RWPE1 (cell line): ENCODE data around the gene MATR3.

Experiments
- CTCF ChIA-PET: fragments of 350-600 bp; sonication (Branson Sonifier 250); formaldehyde crosslinking; extraction: SDS; loops from one replicate; lab custom pipeline; 2021; lab: Yijun Ruan, JAX
- POLR2A ChIA-PET: fragments of 400-600 bp; formaldehyde crosslinking; extraction: SDS; loops from one replicate; lab custom pipeline; 2020; ENCODE audit warnings: antibody characterized with exemption; ENCODE audit not compliant: low non-redundant PET; lab: Yijun Ruan, JAX
- DNase-seq: peaks from one replicate; pipeline ENCODE4 v3.0.0; 2012; ENCODE audit warnings: low spot score
- H3K27ac ChIP-seq: fragments of 450-650 bp; 2 replicates; pipeline ENCODE4 v1.5.1; 2017
- TF ChIP-seq, protein P1 (sequence below): fragments of 450-650 bp; conservative IDR thresholded peaks from 2 replicates; pipeline ENCODE4 v1.5.1; 2017; ENCODE audit warnings: low read depth, mild to moderate bottlenecking

The MATR3 gene

DNA sequence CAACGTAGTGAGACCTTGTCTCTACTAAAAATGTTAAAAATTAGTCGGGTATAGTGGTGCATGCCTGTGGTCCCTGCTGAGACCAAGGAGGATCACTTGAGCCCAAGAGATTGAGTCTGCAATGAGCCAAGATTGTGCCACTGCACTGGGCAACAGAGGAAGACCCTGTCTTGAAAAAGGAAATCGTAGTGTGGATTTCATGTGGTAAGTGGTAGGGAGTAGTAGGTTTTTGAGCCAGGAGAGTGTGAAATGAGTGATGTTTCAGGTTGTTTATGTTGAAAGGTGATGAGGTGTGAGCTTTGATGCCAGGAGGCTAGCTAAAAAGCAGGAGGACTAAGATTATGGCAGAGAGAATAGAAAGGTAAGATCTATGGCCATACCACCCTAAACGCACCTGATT, 5.9 kb downstream of the MATR3 start:
- CTCF ChIA-PET: interaction anchor here (0.6 to 0.7 kb wide), 2 partner anchors 482 to 541 kb away, joined by 3 read pairs; no protein-coding TSS in a partner anchor

GRCh38 chr5:139301808-139302499, 8.4 kb downstream of the MATR3 start:
- CTCF ChIA-PET: no interaction called here
- TF ChIP-seq, protein P1, sequence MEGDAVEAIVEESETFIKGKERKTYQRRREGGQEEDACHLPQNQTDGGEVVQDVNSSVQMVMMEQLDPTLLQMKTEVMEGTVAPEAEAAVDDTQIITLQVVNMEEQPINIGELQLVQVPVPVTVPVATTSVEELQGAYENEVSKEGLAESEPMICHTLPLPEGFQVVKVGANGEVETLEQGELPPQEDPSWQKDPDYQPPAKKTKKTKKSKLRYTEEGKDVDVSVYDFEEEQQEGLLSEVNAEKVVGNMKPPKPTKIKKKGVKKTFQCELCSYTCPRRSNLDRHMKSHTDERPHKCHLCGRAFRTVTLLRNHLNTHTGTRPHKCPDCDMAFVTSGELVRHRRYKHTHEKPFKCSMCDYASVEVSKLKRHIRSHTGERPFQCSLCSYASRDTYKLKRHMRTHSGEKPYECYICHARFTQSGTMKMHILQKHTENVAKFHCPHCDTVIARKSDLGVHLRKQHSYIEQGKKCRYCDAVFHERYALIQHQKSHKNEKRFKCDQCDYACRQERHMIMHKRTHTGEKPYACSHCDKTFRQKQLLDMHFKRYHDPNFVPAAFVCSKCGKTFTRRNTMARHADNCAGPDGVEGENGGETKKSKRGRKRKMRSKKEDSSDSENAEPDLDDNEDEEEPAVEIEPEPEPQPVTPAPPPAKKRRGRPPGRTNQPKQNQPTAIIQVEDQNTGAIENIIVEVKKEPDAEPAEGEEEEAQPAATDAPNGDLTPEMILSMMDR: no peak
- no peak for DNase-seq
- POLR2A ChIA-PET: no interaction called here
- H3K27ac ChIP-seq: no peak overlapping the region

More for the DNA sequence above, 5.9 kb downstream of the MATR3 start:
- TF ChIP-seq, protein P1: no peak
- no peak for DNase-seq
- no peak overlapping the region for H3K27ac ChIP-seq
- POLR2A ChIA-PET: no interaction called here

DNA sequence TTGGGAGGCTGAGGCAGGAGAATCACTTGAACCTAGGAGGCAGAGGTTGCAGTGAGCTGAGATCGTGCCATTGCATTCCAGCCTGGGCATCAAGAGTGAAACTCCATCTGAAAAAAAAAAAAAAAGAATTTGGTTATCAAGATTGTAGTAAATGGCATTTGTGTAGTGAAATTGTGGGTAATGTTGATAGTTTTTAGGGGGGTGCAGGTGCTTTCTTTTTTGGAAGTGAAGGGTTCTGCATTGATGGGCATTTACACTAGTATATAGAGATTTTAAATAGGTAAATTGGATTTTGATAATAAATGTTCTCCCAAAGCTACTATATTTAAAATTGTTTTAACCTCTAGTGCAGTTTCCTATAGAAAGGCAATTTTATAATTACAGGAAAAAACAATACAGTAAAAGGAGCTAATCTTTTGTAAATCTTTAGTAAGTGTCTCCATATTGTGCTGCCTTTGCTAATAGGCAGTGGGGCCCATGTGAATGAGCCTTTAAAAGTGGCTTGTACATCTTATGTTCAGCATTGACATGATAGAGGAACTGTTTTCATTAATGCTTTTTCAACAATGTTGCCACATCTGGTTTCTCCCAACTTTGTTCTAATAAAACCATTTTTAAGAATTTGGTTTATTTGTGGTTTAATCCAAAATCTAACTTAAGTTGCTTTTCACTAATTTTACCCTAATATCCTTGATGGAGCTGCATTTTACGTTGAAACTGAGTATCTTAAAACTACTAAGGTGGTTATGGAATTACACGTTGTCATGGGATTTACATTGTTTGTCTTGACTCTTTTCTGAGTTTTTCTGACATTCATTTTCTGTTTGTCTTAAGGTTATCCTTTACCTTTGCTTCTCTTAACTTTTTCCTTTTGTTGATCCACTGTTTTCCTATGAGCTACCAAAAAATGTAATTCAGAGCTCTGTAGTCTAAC, 11.1 kb downstream of the MATR3 start:
- no peak overlapping the region for H3K27ac ChIP-seq
- POLR2A ChIA-PET: interaction anchor here (0.7 to 1.1 kb wide), 2 partner anchors 11 kb away, joined by 3 to 5 read pairs; partner anchors contain the start of gene MATR3
- no peak for DNase-seq
- TF ChIP-seq, protein P1: no peak
- CTCF ChIA-PET: interaction anchor here (0.7 to 1.1 kb wide), 3 partner anchors 17 to 145 kb away, joined by 3 to 9 read pairs (median 3); no protein-coding TSS in a partner anchor

GRCh38 chr5:139306197-139306596, 12.7 kb downstream of the MATR3 start:
- ChIA-PET CTCF (interaction anchor here (1.0 kb wide), 1 partner anchor 97 kb away, joined by 3 read pairs; no protein-coding TSS in a partner anchor), POLR2A (interaction anchor here (0.9 kb wide), 1 partner anchor 13 kb away, joined by 3 read pairs; the partner anchor contains the start of gene MATR3)
- DNase-seq: no peak
- H3K27ac ChIP-seq: no peak overlapping the region
- TF ChIP-seq, protein P1: no peak

- DNase-seq: no peak
- TF ChIP-seq, protein P1: no peak
- CTCF ChIA-PET: interaction anchor here (0.6 to 1.1 kb wide), 4 partner anchors 9 to 1358 kb away, joined by 3 to 6 read pairs (median 4); no protein-coding TSS in a partner anchor
- H3K27ac ChIP-seq: no peak overlapping the region
- POLR2A ChIA-PET: interaction anchor here (0.9 kb wide), 1 partner anchor 14 kb away, joined by 3 read pairs; the partner anchor contains the start of gene MATR3
Measured at GRCh38 chr5:139306628-139307379, 13.3 kb downstream of the MATR3 start.
